Activated CD8-positive, alpha-beta memory T cell treated with anti-CD3 and anti-CD28 coated beads for 36 hours (primary cell): ENCODE measurements around the gene DCUN1D4. TPM values are rescaled to one million over a fixed set of nuclear protein-coding genes. Genes with fewer than 3 reads are reported as not detected.
"Not testable (repeated sequence)": the region's sequence is repeated elsewhere in the genome, so short reads cannot be mapped to it uniquely, and the experiment has no call there.

Experiments
- CTCF ChIA-PET: fragments of 350-600 bp; sonication (Branson Sonifier 250); formaldehyde crosslinking; loops from one replicate; lab custom pipeline; 2021; ENCODE audit warnings: antibody characterized with exemption; lab: Charles Lee
- POLR2A ChIA-PET: fragments of 350-600 bp; sonication (Branson Sonifier 250); formaldehyde crosslinking; loops from one replicate; lab custom pipeline; 2021; ENCODE audit warnings: antibody characterized with exemption; lab: Charles Lee
- total RNA-seq, 2 experiments: library from RNA; stranded (reverse); gene quantifications; one replicate each; pipeline ENCODE4 v1.2.3, GENCODE V29; 2021

DCUN1D4 gene
- total RNA-seq, 2 experiments from 2014 or later: 33.9 to 34.4 TPM

DNA sequence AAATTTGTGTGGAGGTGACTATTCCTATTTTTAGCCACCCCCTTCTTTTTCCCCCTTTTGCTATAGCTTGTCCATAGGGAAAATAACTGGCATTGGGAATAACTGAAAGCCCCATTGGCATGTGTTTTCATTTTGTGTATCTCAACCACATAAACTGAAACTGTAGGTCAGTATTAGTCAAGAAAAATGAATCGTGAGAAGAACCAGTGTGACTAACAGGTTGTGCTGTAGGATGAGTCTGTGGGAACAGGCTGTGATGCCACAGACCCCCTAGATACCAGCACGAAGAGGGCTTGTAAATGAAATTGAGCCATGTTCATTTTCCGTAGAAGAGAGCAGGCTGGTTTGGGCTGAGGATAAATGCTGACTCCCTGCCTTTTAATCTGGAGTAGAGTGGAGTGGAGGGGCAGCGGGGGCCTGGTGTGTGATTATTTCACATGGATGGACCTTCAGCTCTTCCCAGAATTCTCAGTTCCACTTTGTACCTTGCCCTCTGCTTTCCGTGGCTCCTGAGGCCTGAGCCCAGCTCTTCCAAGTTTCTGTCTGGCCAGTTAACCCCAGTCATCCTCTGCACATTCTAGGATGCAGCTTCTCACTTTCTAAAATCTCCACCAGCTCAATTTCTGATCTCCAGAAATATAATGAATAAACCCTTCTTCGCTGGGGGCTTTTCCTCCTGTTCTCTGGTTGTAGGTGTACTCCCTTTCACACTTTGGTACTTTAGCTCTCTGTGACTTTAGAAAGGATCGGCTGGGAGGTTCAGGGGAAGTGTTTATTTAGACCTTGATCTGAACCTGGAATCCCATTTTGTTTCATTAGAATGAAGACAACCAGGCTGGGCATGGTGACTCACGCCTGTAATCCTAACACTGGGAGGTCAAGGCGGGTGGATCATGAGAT is 37.3 kb downstream of the DCUN1D4 start:
- ChIA-PET POLR2A (interaction anchor here (0.5 kb wide), 1 partner anchor 9 kb away, joined by 4 read pairs; no protein-coding TSS in a partner anchor), CTCF (no interaction called here)

DNA sequence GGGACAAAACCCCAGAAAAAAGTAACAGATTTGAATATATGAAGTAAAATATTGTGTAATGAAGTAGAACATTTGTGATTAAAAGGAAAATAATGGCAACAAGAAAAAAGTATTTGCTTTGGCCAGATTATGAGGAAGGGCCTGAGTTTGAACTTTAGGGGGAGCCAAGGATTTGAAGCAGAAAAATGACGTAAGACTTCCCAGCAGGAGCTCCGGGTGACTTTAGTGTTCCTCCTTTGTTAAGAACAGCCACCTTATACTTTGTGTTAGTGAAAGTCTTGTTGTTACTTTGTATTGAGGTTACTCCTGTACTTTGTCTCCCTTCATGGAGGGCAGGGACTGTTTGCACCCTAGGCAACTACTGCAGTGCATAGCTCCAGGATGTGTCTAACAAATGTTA is 41.1 kb downstream of the DCUN1D4 start:
- ChIA-PET CTCF (no interaction called here), POLR2A (no interaction called here)

GRCh38 chr4:51884606-51885005 is 41.7 kb downstream of the DCUN1D4 start:
- ChIA-PET CTCF (no interaction called here), POLR2A (no interaction called here)

DNA sequence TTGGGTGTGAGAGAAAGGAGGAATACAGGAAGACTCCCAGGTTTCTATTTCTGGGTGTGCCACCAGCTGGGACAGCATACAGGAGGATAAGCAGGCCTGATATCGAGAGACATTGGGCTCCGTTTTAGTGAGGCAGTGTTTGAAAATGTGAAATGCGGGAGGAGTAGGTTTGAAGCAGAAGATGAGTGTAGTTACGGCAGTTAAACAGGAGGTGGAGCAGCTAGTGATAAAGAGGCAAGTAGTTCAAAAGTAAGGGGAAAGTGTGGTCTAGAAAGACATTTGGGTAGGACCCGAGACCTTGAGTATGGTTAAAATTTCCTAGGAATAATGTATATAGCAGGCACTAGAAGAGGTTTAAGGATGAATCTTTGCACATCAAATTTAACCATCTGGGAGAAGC is 42.4 kb downstream of the DCUN1D4 start:
- CTCF ChIA-PET: interaction anchor here (1.0 kb wide), 1 partner anchor 15 kb away, joined by 3 read pairs; no protein-coding TSS in a partner anchor
- POLR2A ChIA-PET: no interaction called here

DNA sequence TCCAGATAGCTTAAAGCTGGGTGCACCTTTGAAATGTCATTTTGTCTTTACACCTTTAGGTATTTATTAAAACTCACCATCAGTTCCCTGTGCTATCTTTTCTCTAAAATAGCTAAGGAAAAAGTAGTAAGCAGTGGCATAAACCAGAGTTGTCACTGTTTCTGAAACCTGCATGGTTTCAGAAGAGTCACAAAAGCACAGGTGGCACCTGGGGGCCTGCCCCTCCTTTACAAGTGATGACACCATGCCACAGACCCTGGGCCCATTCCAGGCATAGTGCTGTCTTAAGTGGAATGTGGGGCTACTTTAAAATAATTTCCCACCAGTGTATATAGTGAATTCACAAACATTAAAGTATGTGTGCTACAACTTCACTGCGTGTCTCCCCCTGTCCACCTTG is 47.8 kb downstream of the DCUN1D4 start:
- POLR2A ChIA-PET: no interaction called here
- CTCF ChIA-PET: no interaction called here

DNA sequence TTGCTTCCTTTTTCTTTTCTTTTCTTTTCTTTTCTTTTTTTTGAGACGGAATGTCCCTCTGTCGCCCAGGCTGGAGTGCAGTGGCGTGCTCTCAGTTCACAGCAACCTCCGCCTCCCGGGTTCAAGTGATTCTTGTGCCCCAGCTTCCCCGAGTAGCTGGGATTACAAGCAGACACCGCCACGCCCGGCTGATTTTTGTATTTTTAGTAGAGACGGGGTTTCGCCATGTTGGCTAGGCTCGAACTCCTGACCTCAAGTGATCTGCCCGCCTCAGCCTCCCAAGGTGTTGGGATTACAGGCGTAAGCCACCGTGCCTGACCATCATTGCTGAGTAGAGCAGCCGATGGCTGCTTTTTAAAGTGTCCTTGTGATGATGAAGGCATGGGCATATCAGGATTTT is 50.4 kb downstream of the DCUN1D4 start:
- CTCF ChIA-PET, POLR2A ChIA-PET: not testable (repeated sequence)

- ChIA-PET CTCF (no interaction called here), POLR2A (no interaction called here)
Measured at GRCh38 chr4:51894059-51894645, 51.2 kb downstream of the DCUN1D4 start.

GRCh38 chr4:51895158-51895557 is 52.2 kb downstream of the DCUN1D4 start:
- CTCF ChIA-PET: interaction anchor here (0.8 kb wide), 1 partner anchor 26 kb away, joined by 6 read pairs; no protein-coding TSS in a partner anchor
- POLR2A ChIA-PET: no interaction called here

DNA sequence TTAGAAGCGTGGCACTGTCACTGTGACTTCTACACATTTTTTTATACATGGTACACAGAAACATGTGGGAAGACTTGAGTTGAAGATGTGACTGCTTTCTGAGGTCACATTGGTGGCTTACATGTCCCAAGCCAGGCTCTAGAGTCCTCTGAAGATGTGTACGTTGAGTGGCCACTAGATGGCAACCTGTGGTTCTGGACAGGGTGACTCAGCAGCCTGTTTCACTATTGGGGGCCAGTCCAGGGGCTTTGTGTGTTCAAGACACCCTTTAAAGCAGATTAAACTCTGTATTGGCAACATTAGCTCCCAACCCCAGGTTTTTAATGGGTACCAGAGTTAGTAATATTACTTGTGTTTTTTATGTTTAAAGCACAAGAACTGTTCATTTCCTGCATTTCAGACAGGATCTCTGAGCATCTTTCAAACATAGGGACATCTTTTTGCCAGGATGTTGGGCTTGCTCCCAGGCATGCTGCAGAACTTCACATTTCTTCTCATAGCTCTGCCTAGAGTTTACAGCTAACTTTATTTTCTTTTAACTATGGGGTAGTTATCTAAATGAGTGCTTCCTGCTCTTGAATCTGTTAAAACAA is 53.0 kb downstream of the DCUN1D4 start:
- CTCF ChIA-PET: interaction anchor here (0.6 to 0.8 kb wide), 4 partner anchors 11 to 124 kb away, joined by 3 to 6 read pairs (median 3); partner anchors contain the start of gene LRRC66
- POLR2A ChIA-PET: no interaction called here

GRCh38 chr4:51901363-51901762 is 58.4 kb downstream of the DCUN1D4 start:
- POLR2A ChIA-PET: no interaction called here
- CTCF ChIA-PET: no interaction called here

GRCh38 chr4:51906167-51906958 is 63.4 kb downstream of the DCUN1D4 start:
- CTCF ChIA-PET: interaction anchor here (0.7 kb wide), 1 partner anchor 10 kb away, joined by 3 read pairs; no protein-coding TSS in a partner anchor
- POLR2A ChIA-PET: no interaction called here

GRCh38 chr4:51907006-51907669 is 64.2 kb downstream of the DCUN1D4 start:
- ChIA-PET POLR2A (no interaction called here), CTCF (interaction anchor here (0.7 kb wide), 1 partner anchor 11 kb away, joined by 3 read pairs; no protein-coding TSS in a partner anchor)

DNA sequence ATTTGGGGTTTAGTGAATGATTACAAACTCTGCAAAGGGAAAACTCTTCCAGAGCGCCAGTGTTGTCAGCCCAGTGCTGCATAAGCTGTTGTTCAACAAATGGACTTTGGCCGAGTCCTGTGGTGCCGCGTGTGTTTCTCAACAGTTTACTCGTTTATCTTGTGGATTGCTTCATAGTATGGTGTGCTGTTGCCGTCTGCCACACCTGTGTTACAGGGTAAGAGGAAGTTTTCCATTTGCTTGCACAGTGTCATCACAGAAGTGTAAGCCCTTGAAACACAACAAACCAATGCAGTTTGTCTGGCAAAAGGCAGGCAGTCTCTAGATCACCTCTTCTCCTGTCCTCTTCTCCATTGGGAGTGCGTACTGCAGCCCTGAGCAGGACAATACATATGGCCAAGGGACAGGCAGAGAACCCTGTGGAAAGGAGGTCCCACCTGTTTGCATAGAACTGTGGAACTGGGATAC is 66.3 kb downstream of the DCUN1D4 start:
- POLR2A ChIA-PET: no interaction called here
- CTCF ChIA-PET: no interaction called here

GRCh38 chr4:51918251-51918650 is 75.3 kb downstream of the DCUN1D4 start:
- POLR2A ChIA-PET: no interaction called here
- CTCF ChIA-PET: no interaction called here

DNA sequence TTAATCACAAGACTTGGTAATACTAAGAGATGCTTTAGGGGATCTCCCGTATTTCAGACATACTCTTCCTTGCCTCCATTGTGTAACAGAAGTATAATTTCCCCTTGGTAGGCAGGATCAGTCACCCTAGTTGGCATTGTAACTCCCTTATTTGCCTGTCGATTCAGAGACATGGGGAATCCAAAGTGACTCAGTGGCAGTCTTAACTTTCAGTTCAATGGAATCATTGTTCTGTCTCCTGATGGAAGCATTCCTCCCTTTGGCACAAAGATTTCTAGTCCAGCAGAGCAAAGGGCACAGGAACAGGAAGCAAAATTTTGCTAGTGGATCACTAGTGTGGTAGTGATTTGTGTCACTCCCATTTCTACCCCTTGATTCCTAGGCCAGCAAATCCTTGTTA is 80.4 kb downstream of the DCUN1D4 start:
- ChIA-PET CTCF (no interaction called here), POLR2A (no interaction called here)

- CTCF ChIA-PET: no interaction called here
- POLR2A ChIA-PET: no interaction called here
Measured at GRCh38 chr4:51925307-51925706, 82.4 kb downstream of the DCUN1D4 start.

GRCh38 chr4:51930557-51930956 is 87.6 kb downstream of the DCUN1D4 start:
- POLR2A ChIA-PET: no interaction called here
- CTCF ChIA-PET: no interaction called here

GRCh38 chr4:51931461-51931860 is 88.5 kb downstream of the DCUN1D4 start:
- ChIA-PET POLR2A (no interaction called here), CTCF (no interaction called here)

DNA sequence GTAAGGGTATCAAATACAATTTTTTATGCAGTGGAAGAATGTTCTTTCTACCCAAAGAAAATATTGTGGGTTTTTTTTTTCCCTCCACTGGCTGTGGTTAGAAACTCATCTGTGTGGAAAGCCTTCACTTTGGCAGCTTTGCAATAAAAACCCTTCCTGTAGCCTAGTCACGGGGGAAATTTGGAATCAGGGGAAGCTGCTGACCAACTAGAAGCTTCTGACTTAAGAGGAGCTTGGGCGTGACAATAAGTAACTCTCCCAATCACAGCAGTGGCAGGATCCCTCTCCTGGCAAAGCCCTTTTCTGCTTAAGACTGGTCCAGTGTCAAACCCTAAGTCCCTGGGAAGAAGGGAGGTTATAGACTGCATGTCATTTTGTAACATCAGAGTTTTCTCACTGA is 89.3 kb downstream of the DCUN1D4 start:
- ChIA-PET CTCF (no interaction called here), POLR2A (no interaction called here)
